ENCODE data around the gene DIS3L2.

- TF ChIP-seq CTCF (conservative IDR thresholded peaks at IDR 0.05; ENCODE audit: low read length) (peak; percentile 62), EZH2phosphoT487 (IDR thresholded peaks at IDR 0.05; ENCODE audit: borderline replicate concordance) (no peak)
Observed at GRCh38 chr2:232365621-232366321, 404.3 kb downstream of the DIS3L2 start.
